MCF 10A (cell line): Measurements from ENCODE around the gene RIN2. TPM values are rescaled to one million over a fixed set of nuclear protein-coding genes. Genes with fewer than 3 reads are reported as not detected.
"Not testable (repeated sequence)": the region's sequence is repeated elsewhere in the genome, so short reads cannot be mapped to it uniquely, and the experiment has no call there.

Experiments
- BruUV-seq: library from RNA; stranded (reverse); fragments of 400-500 nt; replicated peaks from 2 replicates; lab custom pipeline; 2021; lab: Mats Ljungman, UMichigan
- CTCF ChIA-PET: fragments of 300-600 bp; sonication (Branson Sonifier 250); formaldehyde crosslinking; extraction: SDS; loops from one replicate; lab custom pipeline; 2021; ENCODE audit warnings: antibody characterized with exemption, inconsistent platforms; lab: Yijun Ruan, JAX
- POLR2A ChIA-PET: fragments of 300-600, 350-650 bp; sonication (Branson Sonifier 250); formaldehyde crosslinking; extraction: SDS; loops from one replicate; lab custom pipeline; 2020; ENCODE audit warnings: antibody characterized with exemption, inconsistent platforms; lab: Yijun Ruan, JAX
- DNase-seq: peaks from one replicate; pipeline ENCODE4 v3.0.0-alpha.2; 2018; ENCODE audit not compliant: unreplicated experiment
- H3K27ac Mint-ChIP-seq: one replicate; pipeline ENCODE4 v1.8.0; 2022; ENCODE audit warnings: mild to moderate bottlenecking, low read depth, mixed read lengths; ENCODE audit not compliant: unreplicated experiment
- H3K27me3 Mint-ChIP-seq: one replicate; pipeline ENCODE4 v1.8.0; 2022; ENCODE audit warnings: mixed read lengths; ENCODE audit not compliant: insufficient read depth, unreplicated experiment
- H3K36me3 Mint-ChIP-seq: one replicate; pipeline ENCODE4 v1.8.0; 2022; ENCODE audit warnings: mild to moderate bottlenecking, moderate library complexity, mixed read lengths; ENCODE audit not compliant: insufficient read depth, unreplicated experiment
- H3K4me1 Mint-ChIP-seq: one replicate; pipeline ENCODE4 v1.8.0; 2022; ENCODE audit warnings: mixed read lengths; ENCODE audit not compliant: insufficient read depth, unreplicated experiment
- H3K4me3 Mint-ChIP-seq: one replicate; pipeline ENCODE4 v1.8.0; 2022; ENCODE audit warnings: mild to moderate bottlenecking, moderate library complexity, mixed read lengths; ENCODE audit not compliant: unreplicated experiment
- H3K9me3 Mint-ChIP-seq: one replicate; pipeline ENCODE4 v1.8.0; 2022; ENCODE audit warnings: mixed read lengths; ENCODE audit not compliant: unreplicated experiment
- CTCF ChIP-seq: fragments of 200-600 bp; IDR thresholded peaks from one replicate; pipeline ENCODE4 v1.8.0; 2022; ENCODE audit warnings: antibody characterized with exemption, mild to moderate bottlenecking; ENCODE audit not compliant: unreplicated experiment
- intact Hi-C: fragments of 100-400 bp; cut with micrococcal nuclease; formaldehyde crosslinking; loops from 2 replicates; pipeline ENCODE4 v1.14.1; 2022
- total RNA-seq: library from RNA; stranded (reverse); gene quantifications from 2 replicates; pipeline ENCODE4 v1.2.3, GENCODE V29; 2022

RIN2 gene
- total RNA-seq, 1 experiment from 2014 or later, result 23.9 TPM

DNA sequence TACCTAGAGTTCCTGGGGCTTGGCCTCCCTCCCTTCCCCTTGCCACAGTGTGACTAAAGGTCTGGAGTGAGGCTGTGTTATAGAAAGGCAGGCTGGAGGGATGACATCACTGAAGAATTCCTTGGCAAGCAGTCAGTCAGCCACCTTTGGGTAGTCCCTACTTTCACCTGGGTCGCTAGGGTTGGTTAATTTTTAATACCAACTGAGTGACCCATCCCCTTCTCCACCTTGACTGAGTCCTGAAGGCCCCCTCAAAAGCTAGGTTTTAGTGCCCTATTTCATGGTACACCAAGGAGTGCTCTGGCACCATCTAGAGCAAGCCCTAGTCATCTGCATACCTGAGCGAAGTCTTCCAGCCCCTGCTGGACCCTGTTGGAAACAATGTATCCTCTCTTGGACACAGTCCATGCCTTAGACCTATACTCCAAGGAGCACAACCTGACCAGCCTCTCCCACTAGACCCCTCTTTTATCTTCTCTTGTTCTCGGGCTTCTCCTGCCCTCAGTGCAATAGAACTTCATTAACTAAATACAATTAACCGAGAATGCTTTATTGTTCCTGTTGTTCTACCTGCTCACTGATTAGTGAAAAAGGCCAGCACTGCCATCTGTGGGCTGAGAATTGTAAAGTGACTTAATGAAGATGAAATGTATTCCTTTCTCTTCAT lies 44.6 kb downstream of the RIN2 start:
- no peaks in the 10 kb centered on the region for H3K36me3 Mint-ChIP-seq
- peak; percentile 72 for DNase-seq
- ChIA-PET CTCF (interaction anchor here (0.6 to 7.4 kb wide), 22 partner anchors 10 to 1537 kb away, joined by 3 to 65 read pairs (median 5); no protein-coding TSS in a partner anchor), POLR2A (interaction anchor here (0.6 to 2.6 kb wide), 7 partner anchors 10 to 191 kb away, joined by 3 to 8 read pairs (median 4); no protein-coding TSS in a partner anchor)
- peak; percentile 21 for TF ChIP-seq CTCF
- no peak overlapping the region for H3K4me3 Mint-ChIP-seq
- H3K9me3 Mint-ChIP-seq, result no peaks in the 10 kb centered on the region
- intact Hi-C loops, result no loop called here
- H3K4me1 Mint-ChIP-seq, result peaks cover 18% of the 10 kb centered on the region
- H3K27me3 Mint-ChIP-seq, result no peaks in the 10 kb centered on the region
- no TSS peak for BruUV-seq
- H3K27ac Mint-ChIP-seq, result peak overlapping the region; percentile 9

DNA sequence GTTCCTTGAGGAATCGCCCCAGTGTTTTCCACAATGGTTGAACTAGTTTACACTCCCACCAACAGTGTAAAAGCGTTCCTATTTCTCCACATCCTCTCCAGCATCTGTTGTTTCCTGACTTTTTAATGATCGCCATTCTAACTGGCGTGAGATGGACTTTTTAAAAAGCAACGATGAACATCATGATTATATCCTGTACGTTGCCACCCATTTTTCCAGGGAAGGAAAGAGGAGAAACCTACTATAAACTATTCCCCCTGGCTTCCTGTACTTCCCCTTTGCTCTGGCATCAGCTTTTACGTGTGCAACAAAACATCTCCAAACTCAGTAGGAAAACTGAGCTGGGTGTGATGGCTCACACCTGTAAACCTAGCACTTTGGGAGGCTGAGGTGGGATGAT lies 48.2 kb downstream of the RIN2 start:
- DNase-seq, result not testable (repeated sequence)
- CTCF ChIA-PET, result interaction anchor here (0.5 to 7.4 kb wide), 17 partner anchors 9 to 193 kb away, joined by 3 to 65 read pairs (median 7); no protein-coding TSS in a partner anchor

DNA sequence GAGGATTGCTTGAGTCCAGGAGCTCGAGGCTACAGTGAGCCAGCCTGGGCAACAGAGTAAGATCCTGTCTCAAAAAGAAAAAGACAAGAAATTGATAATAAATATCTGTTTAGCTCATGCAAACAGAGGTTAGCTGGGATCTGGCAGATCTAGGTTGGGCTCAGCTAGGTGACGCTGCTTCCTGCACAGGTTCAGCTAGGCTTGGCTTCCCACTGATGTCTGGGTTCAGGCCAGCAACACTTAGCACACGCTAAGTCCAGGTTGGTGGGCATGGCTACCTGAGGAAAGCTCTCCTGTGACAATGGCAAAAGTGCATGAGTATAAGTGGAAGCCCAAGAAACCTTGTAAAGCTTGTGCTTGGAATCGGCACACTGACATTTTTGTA lies 48.7 kb downstream of the RIN2 start:
- Mint-ChIP-seq H3K4me1 (peaks cover 18% of the 10 kb centered on the region), H3K27ac (no peak overlapping the region), H3K4me3 (peak overlapping the region; percentile 14), H3K9me3 (no peaks in the 10 kb centered on the region), H3K27me3 (no peaks in the 10 kb centered on the region), H3K36me3 (no peaks in the 10 kb centered on the region)
- intact Hi-C loops, result no loop called here
- no peak for TF ChIP-seq CTCF
- ChIA-PET CTCF (interaction anchor here (0.5 to 7.4 kb wide), 26 partner anchors 8 to 1209 kb away, joined by 3 to 65 read pairs (median 4); no protein-coding TSS in a partner anchor), POLR2A (interaction anchor here (0.6 to 2.5 kb wide), 22 partner anchors 9 to 1401 kb away, joined by 3 to 16 read pairs (median 3); partner anchors contain the start of gene NAA20)
- no TSS peak for BruUV-seq
- no peak for DNase-seq

More for the DNA sequence above, 48.2 kb downstream of the RIN2 start:
- peaks cover 18% of the 10 kb centered on the region for H3K4me1 Mint-ChIP-seq
- H3K4me3 Mint-ChIP-seq, H3K27me3 Mint-ChIP-seq, BruUV-seq, intact Hi-C loops, H3K36me3 Mint-ChIP-seq, H3K27ac Mint-ChIP-seq, H3K9me3 Mint-ChIP-seq: not testable (repeated sequence)
- POLR2A ChIA-PET, result interaction anchor here (0.6 to 2.5 kb wide), 15 partner anchors 9 to 211 kb away, joined by 3 to 16 read pairs (median 4); partner anchors contain the start of gene NAA20

GRCh38 chr20:19807191-19807945 lies 49.3 kb downstream of the RIN2 start:
- BruUV-seq, result no TSS peak

More at GRCh38 chr20:19807191-19807945, 49.3 kb downstream of the RIN2 start:
- Mint-ChIP-seq H3K36me3 (no peaks in the 10 kb centered on the region), H3K4me3 (peak overlapping the region; percentile 14), H3K27ac (no peak overlapping the region), H3K4me1 (peaks cover 17% of the 10 kb centered on the region), H3K9me3 (no peaks in the 10 kb centered on the region), H3K27me3 (no peaks in the 10 kb centered on the region)
- ChIA-PET CTCF (interaction anchor here (0.5 to 7.4 kb wide), 25 partner anchors 8 to 1209 kb away, joined by 3 to 65 read pairs (median 4); no protein-coding TSS in a partner anchor), POLR2A (interaction anchor here (0.5 to 2.5 kb wide), 24 partner anchors 8 to 1402 kb away, joined by 3 to 16 read pairs (median 3); partner anchors contain the start of gene NAA20)
- peak; percentile 87 for DNase-seq
- intact Hi-C loops, result no loop called here
- TF ChIP-seq CTCF, result no peak
